Measurements from ENCODE around the gene CAPN5. TPM values are rescaled to one million over a fixed set of nuclear protein-coding genes. Genes with fewer than 3 reads are reported as not detected.

Gene CAPN5
- total RNA-seq, 1 donor from 2014 or later, result 15.0 TPM

DNA sequence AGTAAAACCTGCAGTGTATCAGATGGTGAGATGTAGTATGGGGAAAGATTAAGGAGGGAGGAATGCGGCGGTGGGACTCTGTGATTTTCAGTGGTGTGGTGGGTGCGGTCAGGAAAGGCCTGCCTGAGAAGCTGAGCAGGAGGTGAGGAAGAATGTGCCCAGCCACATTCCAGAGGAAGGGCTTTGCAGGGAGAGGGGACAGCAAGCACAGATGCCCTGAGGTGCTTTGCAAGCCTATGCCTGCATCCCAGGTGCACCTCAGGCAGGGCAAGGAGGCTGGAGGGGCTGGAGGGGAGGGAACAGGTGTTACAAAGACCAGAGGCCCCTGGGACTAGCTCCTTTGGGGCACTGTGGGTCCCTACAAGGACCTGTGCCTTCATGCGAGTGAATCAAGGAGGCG is 103.3 kb downstream of the CAPN5 start:
- Histone ChIP-seq H3K36me3 (no peaks in the 10 kb centered on the region), H3K4me3 (no peak overlapping the region), H3K4me1 (no peaks in the 10 kb centered on the region), H3K9me3 (no peaks in the 10 kb centered on the region), H3K27ac (no peak overlapping the region), H3K27me3 (no peaks in the 10 kb centered on the region)
- DNase-seq (ENCODE audit: extremely low spot score in 2 of 2), result no peak
- intact Hi-C loops (cut with DNase I), result no loop called here
- TF ChIP-seq POLR2AphosphoS5 (IDR thresholded peaks at IDR 0.05; ENCODE audit: insufficient read depth in 1 of 2, low read depth in 1 of 2), result no peak

DNA sequence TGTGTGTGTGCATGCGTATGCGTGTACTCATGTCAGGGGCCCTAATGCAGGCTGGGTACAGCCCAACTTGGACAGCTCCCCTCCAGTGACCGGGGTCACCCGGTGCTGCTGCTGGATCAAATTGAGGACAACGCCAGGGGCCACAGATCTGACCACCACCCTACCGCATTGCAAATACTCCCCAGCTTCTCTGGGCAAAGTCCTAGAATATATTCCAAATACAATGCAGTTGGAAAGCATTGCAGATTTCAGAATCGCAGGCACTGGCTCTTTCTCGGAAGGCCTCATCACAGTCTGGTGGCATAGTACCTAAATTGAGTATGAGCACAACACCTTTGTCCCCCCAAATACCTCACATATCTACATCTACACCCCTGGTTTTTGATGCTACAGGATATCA is 104.5 kb downstream of the CAPN5 start:
- Histone ChIP-seq H3K9me3 (no peaks in the 10 kb centered on the region), H3K4me3 (no peak overlapping the region), H3K27ac (no peak overlapping the region), H3K36me3 (no peaks in the 10 kb centered on the region), H3K4me1 (no peaks in the 10 kb centered on the region), H3K27me3 (no peaks in the 10 kb centered on the region)
- intact Hi-C loops (cut with DNase I), result no loop called here
- no peak for DNase-seq (ENCODE audit: extremely low spot score in 2 of 2)
- TF ChIP-seq, protein P1, sequence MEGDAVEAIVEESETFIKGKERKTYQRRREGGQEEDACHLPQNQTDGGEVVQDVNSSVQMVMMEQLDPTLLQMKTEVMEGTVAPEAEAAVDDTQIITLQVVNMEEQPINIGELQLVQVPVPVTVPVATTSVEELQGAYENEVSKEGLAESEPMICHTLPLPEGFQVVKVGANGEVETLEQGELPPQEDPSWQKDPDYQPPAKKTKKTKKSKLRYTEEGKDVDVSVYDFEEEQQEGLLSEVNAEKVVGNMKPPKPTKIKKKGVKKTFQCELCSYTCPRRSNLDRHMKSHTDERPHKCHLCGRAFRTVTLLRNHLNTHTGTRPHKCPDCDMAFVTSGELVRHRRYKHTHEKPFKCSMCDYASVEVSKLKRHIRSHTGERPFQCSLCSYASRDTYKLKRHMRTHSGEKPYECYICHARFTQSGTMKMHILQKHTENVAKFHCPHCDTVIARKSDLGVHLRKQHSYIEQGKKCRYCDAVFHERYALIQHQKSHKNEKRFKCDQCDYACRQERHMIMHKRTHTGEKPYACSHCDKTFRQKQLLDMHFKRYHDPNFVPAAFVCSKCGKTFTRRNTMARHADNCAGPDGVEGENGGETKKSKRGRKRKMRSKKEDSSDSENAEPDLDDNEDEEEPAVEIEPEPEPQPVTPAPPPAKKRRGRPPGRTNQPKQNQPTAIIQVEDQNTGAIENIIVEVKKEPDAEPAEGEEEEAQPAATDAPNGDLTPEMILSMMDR (IDR thresholded peaks at IDR 0.05), result no peak
- TF ChIP-seq POLR2A (IDR thresholded peaks at IDR 0.05) (no peak), POLR2AphosphoS5 (IDR thresholded peaks at IDR 0.05; ENCODE audit: insufficient read depth in 1 of 2, low read depth in 1 of 2) (no peak)

DNA sequence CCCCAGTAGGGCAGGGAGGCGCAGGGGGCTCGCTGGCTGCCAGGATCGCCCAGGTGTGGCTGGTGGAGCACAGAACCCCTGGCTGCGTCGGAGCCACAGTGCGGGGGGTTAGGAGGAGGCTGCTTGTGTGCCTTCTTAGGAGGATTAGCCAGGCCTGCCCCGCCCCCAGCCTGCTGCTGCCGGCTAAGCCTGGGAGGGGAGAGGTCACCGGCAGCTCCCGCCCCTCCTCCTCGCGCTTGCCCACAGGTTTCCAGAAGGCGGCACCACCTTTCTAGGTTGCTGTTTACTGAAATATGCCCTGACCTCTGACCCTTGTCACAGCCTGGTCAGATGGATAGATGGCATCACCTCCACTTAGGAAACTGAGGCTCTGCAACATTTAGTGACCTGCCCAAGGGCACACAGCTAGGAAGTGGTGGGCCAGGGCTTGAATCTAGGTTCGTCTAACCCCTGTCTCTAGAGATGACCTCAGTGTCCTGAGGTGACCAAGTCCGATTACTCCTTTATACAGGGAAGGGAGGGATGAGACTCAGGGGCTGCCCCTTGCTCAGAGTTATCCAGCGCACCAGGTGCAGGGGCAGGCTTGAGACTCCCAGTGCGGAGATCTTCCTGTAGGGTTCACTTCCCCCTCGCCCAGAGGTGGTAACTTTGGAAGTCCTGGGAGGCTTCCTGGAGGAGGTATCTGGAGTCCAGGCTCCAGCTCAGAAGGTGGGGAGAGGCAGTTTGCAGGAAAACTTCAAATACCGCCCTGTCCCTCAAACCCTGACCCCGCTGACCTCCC is 105.3 kb downstream of the CAPN5 start:
- H3K36me3 ChIP-seq, result no peaks in the 10 kb centered on the region
- no peak for DNase-seq (ENCODE audit: extremely low spot score in 2 of 2)
- H3K27me3 ChIP-seq, result no peaks in the 10 kb centered on the region
- no peak overlapping the region for H3K27ac ChIP-seq
- intact Hi-C loops (cut with DNase I), result no loop called here
- H3K9me3 ChIP-seq, result no peaks in the 10 kb centered on the region
- TF ChIP-seq POLR2AphosphoS5 (IDR thresholded peaks at IDR 0.05; ENCODE audit: insufficient read depth in 1 of 2, low read depth in 1 of 2) (no peak), POLR2A (IDR thresholded peaks at IDR 0.05) (no peak)
- TF ChIP-seq, protein P1 (IDR thresholded peaks at IDR 0.05), result no peak
- H3K4me1 ChIP-seq, result no peaks in the 10 kb centered on the region
- no peak overlapping the region for H3K4me3 ChIP-seq

- Histone ChIP-seq H3K4me3 (no peak overlapping the region), H3K36me3 (no peaks in the 10 kb centered on the region), H3K27ac (no peak overlapping the region), H3K9me3 (no peaks in the 10 kb centered on the region), H3K27me3 (no peaks in the 10 kb centered on the region), H3K4me1 (no peaks in the 10 kb centered on the region)
- DNase-seq (ENCODE audit: extremely low spot score in 2 of 2), result no peak
- TF ChIP-seq POLR2A (IDR thresholded peaks at IDR 0.05), result no peak
- no peak for TF ChIP-seq POLR2AphosphoS5 (IDR thresholded peaks at IDR 0.05; ENCODE audit: insufficient read depth in 1 of 2, low read depth in 1 of 2)
- TF ChIP-seq, protein P1 (IDR thresholded peaks at IDR 0.05), result no peak
- intact Hi-C loops (cut with DNase I), result no loop called here
Measured at GRCh38 chr11:77172666-77172982, 105.9 kb downstream of the CAPN5 start.

- no peak for DNase-seq (ENCODE audit: extremely low spot score in 2 of 2)
Measured at GRCh38 chr11:77173494-77173893, 106.7 kb downstream of the CAPN5 start.

More at GRCh38 chr11:77173494-77173893, 106.7 kb downstream of the CAPN5 start:
- H3K9me3 ChIP-seq, result no peaks in the 10 kb centered on the region
- intact Hi-C loops (cut with DNase I), result no loop called here
- TF ChIP-seq, protein P1 (IDR thresholded peaks at IDR 0.05), result no peak
- TF ChIP-seq POLR2AphosphoS5 (IDR thresholded peaks at IDR 0.05; ENCODE audit: insufficient read depth in 1 of 2, low read depth in 1 of 2) (no peak), POLR2A (IDR thresholded peaks at IDR 0.05) (no peak)
- no peaks in the 10 kb centered on the region for H3K27me3 ChIP-seq
- H3K27ac ChIP-seq, result no peak overlapping the region
- H3K36me3 ChIP-seq, result no peaks in the 10 kb centered on the region
- no peaks in the 10 kb centered on the region for H3K4me1 ChIP-seq
- H3K4me3 ChIP-seq, result no peak overlapping the region
